HepG2 (cell line): ENCODE data around the gene PFN1. TPM values are rescaled to one million over a fixed set of nuclear protein-coding genes. Genes with fewer than 3 reads are reported as not detected.
A peak's percentile ranks its signal among the peaks of the same experiment; 100 is the strongest.

Experiments used
- AKAP8 ChIP-seq: sonication (generic); formaldehyde crosslinking; IDR thresholded peaks from 2 replicates; pipeline ENCODE4 v1.5.1; 2020; ENCODE audit warnings: mild to moderate bottlenecking, missing genetic modification reagents
- ARHGAP35 ChIP-seq: sonication (generic); formaldehyde crosslinking; IDR thresholded peaks from 2 replicates; pipeline ENCODE4 v1.9.0; 2022; ENCODE audit warnings: mild to moderate bottlenecking, inconsistent platforms, moderate library complexity, missing genetic modification reagents, borderline replicate concordance
- CBX1 ChIP-seq: IDR thresholded peaks from one replicate; pipeline ENCODE4 v1.6.1; 2016; ENCODE audit warnings: antibody characterized with exemption, low read depth
- CTCF ChIP-seq: sonication (generic); formaldehyde crosslinking; IDR thresholded peaks from 2 replicates; pipeline ENCODE4 v1.5.0; 2020; ENCODE audit warnings: mild to moderate bottlenecking, missing genetic modification reagents, moderate library complexity
- EEA1 ChIP-seq: sonication (generic); formaldehyde crosslinking; IDR thresholded peaks from 2 replicates; pipeline ENCODE4 v1.5.1; 2020; ENCODE audit warnings: mild to moderate bottlenecking, missing genetic modification reagents, borderline replicate concordance
- ISL2 ChIP-seq: sonication (generic); formaldehyde crosslinking; IDR thresholded peaks from 2 replicates; pipeline ENCODE4 v1.5.0; 2020; ENCODE audit warnings: missing genetic modification reagents
- NCOA2 ChIP-seq: sonication (generic); formaldehyde crosslinking; IDR thresholded peaks from 2 replicates; pipeline ENCODE4 v1.8.0; 2022; ENCODE audit warnings: inconsistent platforms
- PHF21A ChIP-seq: sonication (generic); formaldehyde crosslinking; IDR thresholded peaks from 2 replicates; pipeline ENCODE4 v1.5.0; 2020; ENCODE audit warnings: mild to moderate bottlenecking, missing genetic modification reagents
- SP2 ChIP-seq: sonication (generic); formaldehyde crosslinking; IDR thresholded peaks from 2 replicates; pipeline ENCODE4 v1.5.1; 2020; ENCODE audit warnings: mild to moderate bottlenecking, missing genetic modification reagents
- U2AF1 ChIP-seq: fragments of 200-400 bp; formaldehyde crosslinking; optimal IDR thresholded peaks from 2 replicates; pipeline ENCODE3; 2017; ENCODE audit warnings: mild to moderate bottlenecking, low read depth, low read length
- ZNF225 ChIP-seq: sonication (generic); formaldehyde crosslinking; IDR thresholded peaks from 2 replicates; pipeline ENCODE4 v1.4.0; 2020; ENCODE audit warnings: mild to moderate bottlenecking, missing genetic modification reagents
- ZNF318 ChIP-seq: sonication (generic); formaldehyde crosslinking; IDR thresholded peaks from 2 replicates; pipeline ENCODE4 v1.4.0; 2020; ENCODE audit warnings: mild to moderate bottlenecking, missing genetic modification reagents
- ZNF33B ChIP-seq: sonication (generic); formaldehyde crosslinking; IDR thresholded peaks from 2 replicates; pipeline ENCODE4 v1.5.1; 2020; ENCODE audit warnings: mild to moderate bottlenecking, missing genetic modification reagents
- ZNF564 ChIP-seq: sonication (generic); formaldehyde crosslinking; IDR thresholded peaks from 2 replicates; pipeline ENCODE4 v1.8.1; 2023; ENCODE audit warnings: mild to moderate bottlenecking, missing genetic modification reagents
- ZSCAN25 ChIP-seq: sonication (generic); formaldehyde crosslinking; IDR thresholded peaks from 2 replicates; pipeline ENCODE4 v1.8.0; 2022; ENCODE audit warnings: mild to moderate bottlenecking, missing genetic modification reagents
- polyA plus RNA-seq, 8 experiments: library from polyadenylated mRNA; depleted of rRNA in 3 of 8; stranded (reverse) in 7 of 8; unstranded in 1 of 8; fragments of >200 nt; fragmentation: Illumina TruSeq in 4 of 8; extraction: Trizol in 4 of 8; gene quantifications; 2 replicates each; pipeline versions ENCODE4 v1.2.1 to v1.2.3, GENCODE V29; 2011 to 2016; ENCODE audit warnings: low read depth in 4 of 8, missing spikeins in 1 of 8, mixed read lengths in 1 of 8; ENCODE audit not compliant: insufficient read depth in 1 of 8
- total RNA-seq, 5 experiments: library from RNA; depleted of rRNA; stranded (reverse); fragments of >200 nt; fragmentation: Illumina TruSeq; extraction: Trizol; gene quantifications; 2 replicates each; pipeline ENCODE4 v1.2.3, GENCODE V29; 2016; ENCODE audit warnings: low read depth in 1 of 5
- TF ChIP-seq, protein P1 (sequence below): IDR thresholded peaks from 2 replicates; pipeline ENCODE4 v1.6.1; 2016; ENCODE audit warnings: missing compliant biosample characterization, missing genetic modification reagents, borderline replicate concordance
- TF ChIP-seq, protein P2 (sequence below): IDR thresholded peaks from 2 replicates; pipeline ENCODE4 v1.6.1; 2018; ENCODE audit warnings: missing genetic modification reagents

The PFN1 gene
- total and polyA plus RNA-seq, 2 of the 13 experiments (the other 11 are each of a cell fraction or from before 2014, with no cell fraction given), result 494 to 613 TPM

- TF ChIP-seq, protein P1, sequence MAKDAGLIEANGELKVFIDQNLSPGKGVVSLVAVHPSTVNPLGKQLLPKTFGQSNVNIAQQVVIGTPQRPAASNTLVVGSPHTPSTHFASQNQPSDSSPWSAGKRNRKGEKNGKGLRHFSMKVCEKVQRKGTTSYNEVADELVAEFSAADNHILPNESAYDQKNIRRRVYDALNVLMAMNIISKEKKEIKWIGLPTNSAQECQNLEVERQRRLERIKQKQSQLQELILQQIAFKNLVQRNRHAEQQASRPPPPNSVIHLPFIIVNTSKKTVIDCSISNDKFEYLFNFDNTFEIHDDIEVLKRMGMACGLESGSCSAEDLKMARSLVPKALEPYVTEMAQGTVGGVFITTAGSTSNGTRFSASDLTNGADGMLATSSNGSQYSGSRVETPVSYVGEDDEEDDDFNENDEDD (CRISPR knock-in tag), result peak; percentile 57; the same call in 1 of the 2 replicates
- 0 out of 2 replicates have a peak, but pooled peaks have one; percentile 50 for TF ChIP-seq EEA1 (CRISPR knock-in tag)
- TF ChIP-seq ZNF318 (CRISPR knock-in tag), result no peak
- no peak for TF ChIP-seq CTCF (CRISPR knock-in tag)
- TF ChIP-seq ZNF33B, result peak; percentile 57; the same call in 1 of the 2 replicates
- peak; percentile 46; the same call in 1 of the 2 replicates for TF ChIP-seq ZSCAN25 (CRISPR knock-in tag)
- peak; percentile 90 for TF ChIP-seq PHF21A (CRISPR knock-in tag)
- TF ChIP-seq CBX1, result peak; percentile 7
- peak; percentile 9; the same call in 1 of the 2 replicates for TF ChIP-seq NCOA2 (CRISPR knock-in tag)
- TF ChIP-seq U2AF1, result no peak
- TF ChIP-seq, protein P2, sequence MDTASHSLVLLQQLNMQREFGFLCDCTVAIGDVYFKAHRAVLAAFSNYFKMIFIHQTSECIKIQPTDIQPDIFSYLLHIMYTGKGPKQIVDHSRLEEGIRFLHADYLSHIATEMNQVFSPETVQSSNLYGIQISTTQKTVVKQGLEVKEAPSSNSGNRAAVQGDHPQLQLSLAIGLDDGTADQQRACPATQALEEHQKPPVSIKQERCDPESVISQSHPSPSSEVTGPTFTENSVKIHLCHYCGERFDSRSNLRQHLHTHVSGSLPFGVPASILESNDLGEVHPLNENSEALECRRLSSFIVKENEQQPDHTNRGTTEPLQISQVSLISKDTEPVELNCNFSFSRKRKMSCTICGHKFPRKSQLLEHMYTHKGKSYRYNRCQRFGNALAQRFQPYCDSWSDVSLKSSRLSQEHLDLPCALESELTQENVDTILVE (CRISPR knock-in tag), result peak; percentile 14; the same call in 1 of the 2 replicates
- TF ChIP-seq ZNF564 (CRISPR knock-in tag), result no peak
- TF ChIP-seq SP2, result peak; percentile 98
- TF ChIP-seq AKAP8 (CRISPR knock-in tag), result no peak
- peak; percentile 47; the same call in 1 of the 2 replicates for TF ChIP-seq ZNF225 (CRISPR knock-in tag)
- TF ChIP-seq ARHGAP35 (CRISPR knock-in tag), result 0 out of 2 replicates have a peak, but pooled peaks have one; percentile 71
- TF ChIP-seq ISL2 (CRISPR knock-in tag), result no peak
Measured at GRCh38 chr17:4966844-4967538, 18.7 kb upstream of the PFN1 start (continued).
